ENCODE results near the gene BTG2. TPM values are rescaled to one million over a fixed set of nuclear protein-coding genes. Genes with fewer than 3 reads are reported as not detected.

The BTG2 gene
- total RNA-seq, 2 donors from 2014 or later, result 584 to 606 TPM

DNA sequence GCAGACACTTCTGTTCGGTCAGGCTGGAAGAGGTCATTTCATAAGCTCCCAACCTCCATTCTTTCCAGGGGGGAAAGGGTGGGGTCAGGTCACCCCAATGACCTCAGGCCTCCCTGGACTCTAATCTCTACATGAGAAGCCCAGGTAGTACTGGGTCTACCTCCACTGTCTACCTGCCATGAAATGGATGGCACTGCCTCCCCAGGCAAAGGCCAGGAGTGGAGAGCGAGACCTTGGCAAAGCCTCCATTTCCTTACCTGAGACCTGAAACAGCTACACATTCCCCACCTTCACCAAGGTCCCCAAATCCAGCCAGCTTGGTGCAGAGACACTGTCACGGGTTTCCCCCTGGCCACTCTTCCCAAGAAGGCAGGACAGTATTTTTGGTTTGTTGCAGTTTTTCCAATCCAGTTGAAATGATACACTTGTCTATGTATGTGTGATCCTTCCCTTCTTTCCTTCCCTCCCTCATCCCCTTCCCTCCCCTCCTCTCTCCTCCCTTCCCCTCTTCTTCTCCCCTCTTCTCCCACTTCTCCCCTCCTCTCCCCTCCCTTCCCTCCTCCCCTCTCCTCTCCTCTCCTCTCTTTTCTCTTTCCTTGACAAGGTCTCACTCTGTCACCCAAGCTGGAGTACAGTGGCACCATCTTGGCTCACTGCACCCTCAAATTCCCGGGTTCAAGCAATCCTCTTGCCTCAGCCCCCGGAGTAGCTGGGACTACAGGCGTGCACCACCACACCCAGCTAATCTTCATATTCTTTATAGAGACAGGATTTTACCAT is 16.1 kb downstream of the BTG2 start:
- DNase-seq, result no peak
- no peak for ATAC-seq
- Mint-ChIP-seq H3K4me3 (peak overlapping the region; percentile 82), H3K27me3 (no peaks in the 10 kb centered on the region), H3K27ac (peak overlapping the region; percentile 97), H3K4me1 (peaks cover 76% of the 10 kb centered on the region), H3K36me3 (ENCODE audit: low read depth) (peaks cover 2% of the 10 kb centered on the region)
- no peaks in the 10 kb centered on the region for H3K9me3 ChIP-seq (ENCODE audit: control insufficient read depth, low read length, poor library complexity, severe bottlenecking)

DNA sequence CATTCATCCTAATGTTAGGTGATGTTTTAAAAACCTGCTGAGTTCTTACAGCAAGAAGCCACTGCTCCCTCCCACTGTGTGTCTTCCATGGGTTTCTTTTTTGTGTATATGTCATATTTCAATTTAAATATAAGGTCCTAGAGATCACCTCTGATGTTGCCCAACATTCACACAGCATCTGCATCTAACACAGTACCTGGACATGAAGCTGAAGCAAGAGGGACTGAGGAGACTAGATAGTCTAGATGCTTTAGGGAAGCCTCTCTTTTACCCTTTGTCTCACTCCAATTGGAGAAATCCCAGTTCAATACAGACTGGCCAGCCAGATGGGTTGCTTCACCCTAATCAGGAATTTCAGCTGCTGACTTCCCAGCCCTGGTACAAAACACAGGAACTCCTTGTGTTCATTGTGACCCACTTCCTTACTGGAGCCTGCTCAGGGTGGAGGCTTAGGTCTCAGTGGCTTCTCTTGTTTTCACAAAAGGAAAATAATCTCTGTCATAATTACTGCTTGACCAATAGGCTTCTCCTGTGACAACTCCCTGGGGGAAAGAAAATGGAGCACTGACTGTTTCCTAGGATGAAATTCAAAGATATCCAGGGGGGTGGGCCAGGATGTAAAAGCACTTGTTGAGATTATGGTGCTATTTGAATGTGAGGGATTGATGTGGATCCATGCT is 17.3 kb downstream of the BTG2 start:
- H3K27me3 Mint-ChIP-seq, result no peaks in the 10 kb centered on the region
- DNase-seq (no peak), ATAC-seq (no peak)
- peak overlapping the region; percentile 82 for H3K4me3 Mint-ChIP-seq
- peak overlapping the region; percentile 97 for H3K27ac Mint-ChIP-seq
- H3K36me3 Mint-ChIP-seq (ENCODE audit: low read depth), result peaks cover 2% of the 10 kb centered on the region
- H3K9me3 ChIP-seq (ENCODE audit: control insufficient read depth, low read length, poor library complexity, severe bottlenecking), result no peaks in the 10 kb centered on the region
- H3K4me1 Mint-ChIP-seq, result peaks cover 77% of the 10 kb centered on the region

DNA sequence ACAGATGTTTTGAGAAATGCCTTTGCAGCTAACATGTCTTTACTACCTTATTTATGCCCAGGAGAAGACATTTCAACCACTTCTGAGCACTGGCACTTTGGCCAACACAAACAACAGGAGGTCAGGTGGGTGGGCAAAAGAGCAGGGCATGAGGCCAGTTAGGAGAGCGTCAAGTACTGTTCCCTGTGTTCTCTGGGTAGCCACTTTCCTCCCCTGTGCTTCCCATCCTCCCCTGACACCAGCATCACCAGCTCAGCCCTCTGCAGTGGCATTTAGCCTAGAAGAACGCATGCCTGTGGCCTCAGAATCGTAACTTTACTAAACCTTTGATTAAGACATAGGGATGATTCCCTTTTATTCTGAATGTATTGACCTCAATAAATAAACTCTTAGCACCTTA is 18.3 kb downstream of the BTG2 start:
- no peaks in the 10 kb centered on the region for H3K9me3 ChIP-seq (ENCODE audit: control insufficient read depth, low read length, poor library complexity, severe bottlenecking)
- Mint-ChIP-seq H3K4me3 (peak overlapping the region; percentile 82), H3K4me1 (peaks cover 80% of the 10 kb centered on the region), H3K27me3 (no peaks in the 10 kb centered on the region), H3K36me3 (ENCODE audit: low read depth) (peaks cover 2% of the 10 kb centered on the region), H3K27ac (peak overlapping the region; percentile 97)
- DNase-seq, result no peak
- no peak for ATAC-seq

DNA sequence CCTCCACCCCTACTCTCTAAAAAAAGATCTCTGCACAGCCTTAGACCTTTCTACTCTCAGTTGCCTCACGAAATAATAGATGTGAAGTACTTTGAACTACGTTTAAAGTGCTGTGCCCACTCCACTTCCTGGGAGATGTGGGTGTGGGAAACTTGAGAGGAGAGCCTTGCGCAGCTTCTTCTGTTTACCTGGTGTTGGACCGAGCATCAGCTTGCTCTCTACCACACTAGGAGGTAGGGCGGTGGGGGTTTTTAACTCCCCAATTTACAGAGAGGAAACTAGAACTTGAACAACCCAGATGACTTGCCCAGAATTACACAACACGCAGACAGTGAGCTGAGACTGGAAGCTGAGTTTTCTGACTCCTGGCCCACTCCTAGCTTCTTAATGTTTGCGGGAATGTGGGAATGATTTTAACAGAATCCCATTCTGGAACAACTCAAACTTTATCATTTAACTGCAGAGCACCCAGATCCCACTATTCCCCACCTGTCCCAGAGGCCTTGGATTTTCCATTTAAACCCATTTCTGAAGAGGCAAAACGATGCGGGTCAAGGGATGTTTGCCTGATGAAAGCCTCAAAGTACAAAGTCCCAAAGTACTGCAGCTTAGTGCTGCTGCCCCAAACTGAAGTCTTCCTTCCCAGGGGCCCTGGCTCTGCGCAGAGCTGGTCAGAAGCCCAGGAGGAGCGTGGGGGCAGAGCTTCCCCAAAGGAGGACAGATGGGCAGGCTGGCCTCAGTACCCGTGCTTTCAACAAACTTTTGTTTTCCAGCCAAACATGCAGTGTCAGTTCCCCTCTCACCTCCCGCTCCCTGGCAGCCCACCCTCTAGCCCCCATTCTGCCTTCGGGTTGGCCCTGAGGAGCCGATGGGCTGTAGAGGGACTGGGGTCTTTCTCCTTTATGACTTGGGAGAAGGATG is 19.0 kb downstream of the BTG2 start:
- ATAC-seq (peak; percentile 31), DNase-seq (peak in 2 of 3 donors; percentile 26 to 32)
- Mint-ChIP-seq H3K36me3 (ENCODE audit: low read depth) (no peaks in the 10 kb centered on the region), H3K27ac (peak overlapping the region; percentile 97), H3K4me3 (peak overlapping the region; percentile 82), H3K27me3 (no peaks in the 10 kb centered on the region), H3K4me1 (peaks cover 79% of the 10 kb centered on the region)
- H3K9me3 ChIP-seq (ENCODE audit: control insufficient read depth, low read length, poor library complexity, severe bottlenecking), result no peaks in the 10 kb centered on the region

DNA sequence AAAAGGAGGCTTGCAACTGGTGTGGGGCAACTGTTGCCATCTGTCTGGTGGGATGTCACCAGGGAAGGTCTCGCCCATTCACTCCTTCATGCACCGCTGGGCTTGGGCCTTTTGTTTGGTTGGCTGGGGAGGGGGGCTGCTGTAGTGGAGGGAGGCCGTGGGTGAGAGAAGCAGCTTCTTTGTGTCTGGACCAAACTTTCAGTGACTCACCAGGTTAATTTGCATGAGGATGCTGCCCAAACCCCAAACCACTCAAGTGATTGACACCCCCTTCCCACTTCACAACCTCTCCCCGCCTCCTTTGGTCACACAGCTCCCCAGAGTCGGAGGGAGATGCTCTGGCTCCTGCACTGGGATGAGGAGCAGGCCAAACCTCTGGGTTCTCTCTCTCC is 19.7 kb downstream of the BTG2 start:
- H3K27ac Mint-ChIP-seq, result peak overlapping the region; percentile 97
- H3K4me1 Mint-ChIP-seq, result peaks cover 77% of the 10 kb centered on the region
- no peaks in the 10 kb centered on the region for H3K9me3 ChIP-seq (ENCODE audit: control insufficient read depth, low read length, poor library complexity, severe bottlenecking)
- peak overlapping the region; percentile 82 for H3K4me3 Mint-ChIP-seq
- no peaks in the 10 kb centered on the region for H3K36me3 Mint-ChIP-seq (ENCODE audit: low read depth)
- no peaks in the 10 kb centered on the region for H3K27me3 Mint-ChIP-seq
- ATAC-seq (no peak), DNase-seq (peak; percentile 17 to 46 (median 18))

DNA sequence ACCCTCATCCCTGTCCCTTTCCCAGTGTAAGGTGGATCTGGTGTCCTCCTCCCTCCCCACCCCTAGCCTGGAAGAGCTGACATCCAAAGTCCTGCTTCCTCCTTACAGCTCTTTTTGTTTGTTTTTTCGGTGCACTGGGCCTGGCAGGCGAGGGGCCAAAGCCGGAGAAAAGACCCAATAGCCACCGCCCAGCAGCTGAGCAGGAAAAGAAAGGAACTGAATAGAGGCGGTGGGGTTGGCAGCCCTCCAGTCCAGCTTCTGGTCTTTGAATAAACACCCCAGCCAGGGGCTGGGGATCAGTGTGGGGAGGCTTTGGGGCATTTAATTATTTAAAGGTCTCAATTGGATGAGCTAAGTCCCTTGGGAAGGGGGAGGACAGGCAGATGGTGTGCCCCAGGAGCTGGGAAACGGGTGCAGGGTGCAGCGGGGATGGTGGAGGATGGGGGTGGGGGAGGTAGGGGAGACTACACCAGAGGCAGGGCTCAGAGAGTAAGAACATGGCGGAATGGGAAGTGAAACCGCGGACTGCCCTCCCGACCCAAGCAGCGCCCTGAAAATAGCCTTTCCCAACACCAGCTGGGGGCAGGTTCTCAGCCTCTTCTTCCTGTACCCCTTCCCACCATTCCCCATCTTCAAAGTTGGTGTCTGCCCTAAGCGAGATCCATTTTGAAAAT is 20.2 kb downstream of the BTG2 start:
- peak overlapping the region; percentile 85 for H3K4me3 Mint-ChIP-seq
- no peaks in the 10 kb centered on the region for H3K36me3 Mint-ChIP-seq (ENCODE audit: low read depth)
- ATAC-seq, result no peak
- no peaks in the 10 kb centered on the region for H3K9me3 ChIP-seq (ENCODE audit: control insufficient read depth, low read length, poor library complexity, severe bottlenecking)
- H3K27ac Mint-ChIP-seq, result peak overlapping the region; percentile 97
- H3K27me3 Mint-ChIP-seq, result no peaks in the 10 kb centered on the region
- H3K4me1 Mint-ChIP-seq, result peaks cover 73% of the 10 kb centered on the region
- DNase-seq, result no peak

DNA sequence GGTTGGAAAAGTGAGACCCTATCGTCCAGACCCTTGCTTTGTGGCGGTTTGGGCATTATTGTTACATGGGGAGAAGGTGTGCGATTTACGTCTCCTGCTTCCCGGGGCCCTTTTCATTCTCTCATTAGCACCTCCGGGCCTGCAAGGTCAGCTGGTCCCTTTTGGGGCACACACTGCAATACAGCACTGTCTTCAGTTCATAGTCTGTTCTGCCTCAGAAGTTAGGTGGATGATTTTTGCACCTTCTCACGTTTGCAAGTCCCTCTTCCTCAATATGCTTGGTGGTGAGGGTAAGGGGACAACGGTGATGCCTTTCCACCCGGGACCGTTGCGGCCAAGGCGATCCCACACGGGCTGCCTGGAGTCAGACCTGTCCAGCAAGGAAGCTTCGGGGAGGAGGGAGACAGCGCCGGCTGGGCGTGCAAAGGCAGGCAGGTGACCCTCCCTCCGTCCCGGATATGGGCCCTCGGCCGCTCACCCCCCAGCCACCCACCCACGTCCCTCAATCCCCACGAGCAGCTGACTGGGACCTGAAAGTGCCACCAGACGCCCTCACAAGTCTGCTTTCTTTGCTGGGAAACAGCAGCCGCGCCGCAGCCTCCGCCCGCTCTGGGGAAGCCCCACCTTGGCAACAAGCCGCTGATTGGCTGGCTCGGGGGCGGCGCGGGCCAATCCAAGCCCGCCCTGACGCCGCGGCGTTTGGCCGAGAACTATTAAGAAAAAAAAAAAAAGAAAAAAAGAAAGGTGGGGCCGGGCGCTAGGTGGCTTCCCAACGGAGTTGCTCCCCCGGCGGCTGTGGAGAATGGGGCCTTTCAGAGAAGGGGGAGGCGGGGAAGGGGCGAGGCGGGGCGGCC is 21.7 kb downstream of the BTG2 start:
- H3K4me3 Mint-ChIP-seq, result peak overlapping the region; percentile 85
- H3K27ac Mint-ChIP-seq, result peak overlapping the region; percentile 97
- ATAC-seq (peak; percentile 82), DNase-seq (peak; percentile 92 to 94 (median 94))
- no peaks in the 10 kb centered on the region for H3K36me3 Mint-ChIP-seq (ENCODE audit: low read depth)
- no peaks in the 10 kb centered on the region for H3K27me3 Mint-ChIP-seq
- H3K9me3 ChIP-seq (ENCODE audit: control insufficient read depth, low read length, poor library complexity, severe bottlenecking), result no peaks in the 10 kb centered on the region
- peaks cover 58% of the 10 kb centered on the region for H3K4me1 Mint-ChIP-seq

DNA sequence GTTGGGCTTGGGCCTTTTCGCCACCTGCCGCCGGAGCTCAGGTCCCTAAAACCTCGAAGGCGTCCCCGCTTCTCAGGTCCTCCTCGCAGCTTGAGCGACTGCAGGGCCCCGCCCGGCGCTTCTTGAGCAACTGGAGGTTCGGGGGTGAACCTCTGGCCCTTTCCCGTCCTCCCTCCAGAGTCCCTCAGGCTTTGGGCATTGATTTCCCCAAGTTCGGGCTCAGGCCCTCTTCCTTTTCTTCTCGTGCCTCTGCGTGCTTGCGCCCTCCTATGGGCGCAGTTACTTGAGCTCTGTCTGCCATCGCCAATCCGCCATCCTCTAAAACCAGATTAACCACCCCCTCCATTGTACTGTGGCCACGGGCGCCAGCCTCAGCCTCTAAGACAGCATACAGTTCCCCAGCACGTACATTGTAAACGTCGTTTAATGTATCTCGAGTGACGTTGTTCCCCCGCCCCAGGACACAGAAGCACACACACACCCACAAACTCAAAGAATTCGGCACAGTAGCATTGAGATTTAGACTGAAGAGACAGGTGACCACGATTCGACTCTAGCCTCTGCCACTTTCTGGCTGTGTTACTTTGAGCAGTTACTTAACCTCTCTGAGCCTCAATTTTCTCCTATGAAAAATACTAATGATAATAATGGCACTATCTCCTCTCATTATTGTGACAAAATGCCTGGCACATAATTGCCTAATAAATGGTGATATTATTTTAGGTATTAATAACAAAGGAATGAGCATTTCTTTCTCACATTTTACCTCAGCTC is 22.6 kb downstream of the BTG2 start:
- DNase-seq, result peak; percentile 44 to 69 (median 65)
- Mint-ChIP-seq H3K4me1 (peaks cover 50% of the 10 kb centered on the region), H3K27ac (peak overlapping the region; percentile 97), H3K27me3 (no peaks in the 10 kb centered on the region), H3K36me3 (ENCODE audit: low read depth) (no peaks in the 10 kb centered on the region), H3K4me3 (peak overlapping the region; percentile 85)
- no peaks in the 10 kb centered on the region for H3K9me3 ChIP-seq (ENCODE audit: control insufficient read depth, low read length, poor library complexity, severe bottlenecking)
- ATAC-seq, result peak; percentile 76

DNA sequence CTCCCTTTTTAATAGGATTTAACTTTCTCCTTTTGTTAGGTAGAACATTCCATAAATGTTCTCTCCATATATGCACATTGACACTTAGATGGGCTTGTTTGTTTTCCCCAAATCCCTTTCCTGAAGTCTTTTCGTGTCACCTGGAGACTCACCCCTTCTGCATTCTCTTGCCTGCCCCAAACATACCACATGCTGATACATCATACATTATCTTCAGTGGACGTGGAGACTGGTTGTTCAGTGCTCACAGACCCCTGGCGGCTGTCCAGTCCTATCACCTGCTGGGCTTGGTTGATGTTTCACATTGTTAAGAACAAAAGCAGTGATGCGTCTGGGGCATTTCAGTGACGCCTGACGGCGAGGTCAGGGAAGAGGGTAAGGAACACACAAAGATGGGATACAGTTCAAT is 23.4 kb downstream of the BTG2 start:
- peaks cover 41% of the 10 kb centered on the region for H3K4me1 Mint-ChIP-seq
- H3K27me3 Mint-ChIP-seq, result no peaks in the 10 kb centered on the region
- peak overlapping the region; percentile 97 for H3K27ac Mint-ChIP-seq
- H3K36me3 Mint-ChIP-seq (ENCODE audit: low read depth), result no peaks in the 10 kb centered on the region
- no peak for DNase-seq
- no peaks in the 10 kb centered on the region for H3K9me3 ChIP-seq (ENCODE audit: control insufficient read depth, low read length, poor library complexity, severe bottlenecking)
- no peak overlapping the region for H3K4me3 Mint-ChIP-seq
- no peak for ATAC-seq

DNA sequence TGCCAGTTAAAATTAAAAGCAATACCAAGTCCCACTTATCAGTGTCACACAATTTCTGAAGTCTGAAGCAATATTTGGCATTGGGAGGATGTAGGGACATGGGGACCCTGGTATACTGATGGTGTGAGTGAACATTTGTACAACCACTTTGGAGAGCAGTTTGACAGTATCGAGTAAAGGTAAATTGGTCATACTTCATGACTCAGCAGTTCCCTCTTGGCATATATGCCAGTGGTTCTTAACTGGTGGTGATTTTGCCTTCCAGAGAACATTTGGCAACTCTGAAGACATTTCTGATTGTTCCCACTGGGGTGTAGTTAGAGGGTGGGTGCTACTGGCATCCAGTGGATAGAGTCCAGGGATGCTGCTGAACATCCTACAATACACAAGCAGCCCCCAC is 25.9 kb downstream of the BTG2 start:
- H3K36me3 Mint-ChIP-seq (ENCODE audit: low read depth), result no peaks in the 10 kb centered on the region
- no peak for ATAC-seq
- DNase-seq, result no peak
- H3K4me1 Mint-ChIP-seq, result peaks cover 32% of the 10 kb centered on the region
- no peak overlapping the region for H3K4me3 Mint-ChIP-seq
- no peaks in the 10 kb centered on the region for H3K9me3 ChIP-seq (ENCODE audit: control insufficient read depth, low read length, poor library complexity, severe bottlenecking)
- no peak overlapping the region for H3K27ac Mint-ChIP-seq
- no peaks in the 10 kb centered on the region for H3K27me3 Mint-ChIP-seq

DNA sequence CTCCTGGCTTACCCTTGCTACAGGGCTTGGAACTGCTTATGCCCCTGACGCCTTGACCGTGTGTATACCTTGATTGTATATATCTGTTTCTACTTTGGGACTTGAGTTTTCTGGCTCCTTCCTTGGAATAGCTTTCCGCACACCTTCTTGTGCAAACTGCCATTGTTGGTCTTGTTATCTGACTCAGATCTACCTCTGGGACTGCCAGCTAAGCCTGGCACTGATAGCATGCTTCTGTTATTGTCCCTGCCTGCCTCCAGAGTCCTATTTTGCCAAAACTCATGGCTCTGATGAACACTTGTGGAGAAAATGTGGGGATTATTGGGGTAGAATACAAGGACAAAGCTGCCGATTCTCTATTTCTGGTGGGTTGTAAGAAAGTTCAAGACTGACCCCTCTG is 30.2 kb downstream of the BTG2 start:
- H3K9me3 ChIP-seq (ENCODE audit: control insufficient read depth, low read length, poor library complexity, severe bottlenecking), result no peaks in the 10 kb centered on the region
- Mint-ChIP-seq H3K4me3 (peak overlapping the region; percentile 64), H3K36me3 (ENCODE audit: low read depth) (no peaks in the 10 kb centered on the region), H3K27me3 (peaks cover 7% of the 10 kb centered on the region), H3K4me1 (peaks cover 23% of the 10 kb centered on the region), H3K27ac (peak overlapping the region; percentile 77)
- DNase-seq, result no peak
- no peak for ATAC-seq

All from T-helper 17 cell (primary cell).